ENCODE measurements around the gene ZG16.
"Not testable (repeated sequence)": the region's sequence is repeated elsewhere in the genome, so short reads cannot be mapped to it uniquely, and the experiment has no call there.

The ZG16 gene

GRCh38 chr16:29763326-29763725 lies 14.7 kb upstream of the ZG16 start:
- Mint-ChIP-seq H3K27me3 (ENCODE audit: low read depth) (peaks cover 10% of the 10 kb centered on the region), H3K36me3 (ENCODE audit: low read depth) (no peaks in the 10 kb centered on the region), H3K27ac (no peak overlapping the region), H3K9me3 (no peaks in the 10 kb centered on the region), H3K4me1 (ENCODE audit: low read depth) (peaks cover 1% of the 10 kb centered on the region), H3K4me3 (no peak overlapping the region)

GRCh38 chr16:29765167-29766032 lies 12.7 kb upstream of the ZG16 start:
- peaks cover 10% of the 10 kb centered on the region for H3K27me3 Mint-ChIP-seq (ENCODE audit: low read depth)
- H3K4me3 Mint-ChIP-seq, result no peak overlapping the region
- H3K36me3 Mint-ChIP-seq (ENCODE audit: low read depth), result no peaks in the 10 kb centered on the region
- H3K4me1 Mint-ChIP-seq (ENCODE audit: low read depth), result peaks cover 1% of the 10 kb centered on the region
- H3K27ac Mint-ChIP-seq, result no peak overlapping the region
- H3K9me3 Mint-ChIP-seq, result no peaks in the 10 kb centered on the region

GRCh38 chr16:29766571-29766970 lies 11.5 kb upstream of the ZG16 start:
- no peaks in the 10 kb centered on the region for H3K36me3 Mint-ChIP-seq (ENCODE audit: low read depth)
- peaks cover 1% of the 10 kb centered on the region for H3K4me1 Mint-ChIP-seq (ENCODE audit: low read depth)
- peaks cover 10% of the 10 kb centered on the region for H3K27me3 Mint-ChIP-seq (ENCODE audit: low read depth)
- H3K9me3 Mint-ChIP-seq, result no peaks in the 10 kb centered on the region
- H3K4me3 Mint-ChIP-seq, result no peak overlapping the region
- no peak overlapping the region for H3K27ac Mint-ChIP-seq

DNA sequence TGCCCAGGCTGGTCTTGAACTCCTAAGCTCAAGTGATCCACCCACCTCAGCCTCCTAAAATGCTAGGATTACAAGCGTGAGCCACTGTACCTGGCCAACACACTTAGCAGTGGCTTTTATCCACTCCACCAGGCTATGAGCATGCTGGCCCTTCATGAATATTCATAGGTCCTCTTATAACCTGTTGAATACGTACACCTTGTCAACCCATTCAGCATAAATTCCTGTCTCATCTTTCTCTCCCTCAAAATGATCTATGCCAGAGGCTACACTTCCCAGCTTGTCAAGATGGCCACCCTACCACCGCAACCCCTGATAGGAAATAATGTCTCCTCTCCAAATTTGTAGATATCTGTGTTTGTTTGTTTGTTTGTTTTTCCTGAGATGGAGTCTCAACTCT lies 11.0 kb upstream of the ZG16 start:
- H3K27me3 Mint-ChIP-seq (ENCODE audit: low read depth), result peaks cover 10% of the 10 kb centered on the region
- no peak overlapping the region for H3K27ac Mint-ChIP-seq
- H3K4me3 Mint-ChIP-seq, result no peak overlapping the region
- H3K4me1 Mint-ChIP-seq (ENCODE audit: low read depth), result peaks cover 2% of the 10 kb centered on the region
- no peaks in the 10 kb centered on the region for H3K36me3 Mint-ChIP-seq (ENCODE audit: low read depth)
- H3K9me3 Mint-ChIP-seq, result no peaks in the 10 kb centered on the region

DNA sequence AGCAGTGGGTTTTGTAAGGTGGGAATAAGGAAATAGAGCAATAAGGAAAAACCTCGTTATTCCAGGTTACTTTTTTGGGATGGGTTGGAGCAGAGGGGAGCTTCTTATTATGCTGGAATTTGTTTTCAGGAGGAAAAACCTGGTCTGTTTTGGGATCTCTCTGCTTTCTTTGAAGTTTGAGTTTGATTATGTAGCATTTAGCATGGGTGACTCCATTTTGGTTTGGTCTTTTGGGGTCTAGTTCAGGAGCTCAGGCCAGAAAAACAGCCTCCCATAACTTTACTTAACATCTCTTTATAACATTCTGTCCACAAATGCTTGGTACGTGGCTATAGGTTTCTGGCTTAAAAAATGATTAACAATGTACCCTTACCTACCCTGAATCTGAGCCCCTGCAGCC lies 8.5 kb upstream of the ZG16 start:
- Mint-ChIP-seq H3K9me3 (no peaks in the 10 kb centered on the region), H3K36me3 (ENCODE audit: low read depth) (no peaks in the 10 kb centered on the region), H3K4me1 (ENCODE audit: low read depth) (peaks cover 6% of the 10 kb centered on the region), H3K27me3 (ENCODE audit: low read depth) (peaks cover 5% of the 10 kb centered on the region), H3K27ac (no peak overlapping the region), H3K4me3 (no peak overlapping the region)

GRCh38 chr16:29770250-29770929 lies 7.7 kb upstream of the ZG16 start:
- H3K4me3 Mint-ChIP-seq, result no peak overlapping the region
- peaks cover 3% of the 10 kb centered on the region for H3K27me3 Mint-ChIP-seq (ENCODE audit: low read depth)
- H3K4me1 Mint-ChIP-seq (ENCODE audit: low read depth), result peaks cover 6% of the 10 kb centered on the region
- H3K27ac Mint-ChIP-seq, result no peak overlapping the region
- no peaks in the 10 kb centered on the region for H3K9me3 Mint-ChIP-seq
- no peaks in the 10 kb centered on the region for H3K36me3 Mint-ChIP-seq (ENCODE audit: low read depth)

DNA sequence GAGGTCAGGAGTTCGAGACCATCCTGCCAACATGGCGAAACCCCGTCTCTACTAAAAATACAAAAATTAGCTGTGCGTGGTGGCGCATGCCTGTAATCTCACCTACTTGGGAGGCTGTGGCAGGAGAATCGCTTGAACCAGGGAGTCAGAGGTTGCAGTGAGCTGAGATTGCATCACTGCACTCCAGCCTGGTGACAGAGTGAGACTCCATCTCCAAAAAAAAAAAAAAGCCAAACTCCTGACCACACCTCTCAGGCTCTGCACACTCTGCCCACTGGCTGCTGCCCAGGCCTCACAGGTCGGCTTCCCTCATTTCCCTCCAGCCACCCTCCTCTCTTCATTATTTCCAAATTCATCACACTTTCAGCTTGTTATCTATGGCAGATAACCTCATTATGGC lies 5.7 kb upstream of the ZG16 start:
- not testable (repeated sequence) for H3K4me1 Mint-ChIP-seq (ENCODE audit: low read depth); H3K27me3 Mint-ChIP-seq (ENCODE audit: low read depth); H3K9me3 Mint-ChIP-seq; H3K4me3 Mint-ChIP-seq; H3K27ac Mint-ChIP-seq; H3K36me3 Mint-ChIP-seq (ENCODE audit: low read depth)

DNA sequence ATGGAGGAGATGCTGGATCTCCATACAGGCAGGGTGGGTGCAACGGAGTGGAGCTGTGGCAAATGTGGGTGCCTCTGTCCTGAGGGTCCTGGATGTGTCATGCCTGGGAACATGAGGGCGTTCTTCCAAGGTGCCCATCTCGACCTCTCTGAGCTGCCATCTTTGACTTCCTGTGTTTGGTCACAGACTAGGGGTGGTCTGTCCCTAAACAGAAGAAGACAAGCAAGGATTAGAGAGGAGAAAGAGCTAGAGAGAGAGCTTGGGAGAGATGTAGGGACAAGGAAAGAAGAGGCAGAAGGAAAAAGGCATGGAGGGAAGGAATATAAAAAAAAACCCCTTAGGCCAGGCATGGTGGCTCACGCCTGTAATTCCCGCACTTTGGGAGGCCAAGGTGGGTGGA lies 3.3 kb upstream of the ZG16 start:
- H3K27ac Mint-ChIP-seq, result no peak overlapping the region
- H3K36me3 Mint-ChIP-seq (ENCODE audit: low read depth), result no peaks in the 10 kb centered on the region
- no peaks in the 10 kb centered on the region for H3K9me3 Mint-ChIP-seq
- peaks cover 18% of the 10 kb centered on the region for H3K27me3 Mint-ChIP-seq (ENCODE audit: low read depth)
- H3K4me1 Mint-ChIP-seq (ENCODE audit: low read depth), result peaks cover 6% of the 10 kb centered on the region
- no peak overlapping the region for H3K4me3 Mint-ChIP-seq

DNA sequence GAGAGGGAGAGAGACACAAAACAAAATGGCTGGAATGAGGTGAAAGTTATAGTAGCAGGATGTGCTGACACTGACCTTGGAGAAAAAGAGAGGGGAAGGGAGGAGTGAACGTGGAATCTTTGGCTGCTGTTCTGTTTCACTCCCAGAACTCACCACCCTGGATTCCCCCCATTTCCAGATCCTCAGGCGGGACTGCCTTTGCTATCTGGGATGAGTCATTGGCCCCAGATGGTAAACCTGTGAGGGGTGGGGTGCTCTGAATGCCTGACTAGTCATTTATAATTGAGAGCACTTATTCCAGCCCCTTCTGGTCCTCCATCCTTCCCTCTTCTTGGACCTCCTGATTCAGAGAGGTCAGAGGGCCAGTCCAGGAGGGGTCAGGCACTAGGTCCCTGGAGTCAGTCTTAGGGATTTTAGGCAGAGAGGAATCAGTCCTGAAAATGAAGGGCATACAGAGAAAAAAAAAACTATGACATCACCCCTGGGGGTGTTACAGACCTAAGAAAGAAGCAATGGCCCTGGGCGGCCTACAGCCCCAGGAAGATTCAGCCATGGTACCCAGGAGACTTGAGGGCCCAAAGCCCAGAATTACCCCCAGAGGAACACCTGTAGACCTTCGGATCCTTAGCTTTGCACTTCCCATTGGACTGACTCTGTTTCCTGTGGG lies 2.2 kb upstream of the ZG16 start:
- H3K9me3 Mint-ChIP-seq, result no peaks in the 10 kb centered on the region
- H3K27ac Mint-ChIP-seq, result no peak overlapping the region
- peaks cover 24% of the 10 kb centered on the region for H3K27me3 Mint-ChIP-seq (ENCODE audit: low read depth)
- no peak overlapping the region for H3K4me3 Mint-ChIP-seq
- H3K4me1 Mint-ChIP-seq (ENCODE audit: low read depth), result peaks cover 6% of the 10 kb centered on the region
- H3K36me3 Mint-ChIP-seq (ENCODE audit: low read depth), result no peaks in the 10 kb centered on the region

- Mint-ChIP-seq H3K36me3 (ENCODE audit: low read depth) (no peaks in the 10 kb centered on the region), H3K4me3 (no peak overlapping the region), H3K27me3 (ENCODE audit: low read depth) (peaks cover 24% of the 10 kb centered on the region), H3K4me1 (ENCODE audit: low read depth) (peaks cover 8% of the 10 kb centered on the region), H3K9me3 (no peaks in the 10 kb centered on the region), H3K27ac (no peak overlapping the region)
Measured at GRCh38 chr16:29779474-29779873, 1.4 kb downstream of the ZG16 start.

GRCh38 chr16:29783094-29783953 lies 5.3 kb downstream of the ZG16 start:
- Mint-ChIP-seq H3K27me3 (ENCODE audit: low read depth) (peaks cover 18% of the 10 kb centered on the region), H3K4me1 (ENCODE audit: low read depth) (peaks cover 15% of the 10 kb centered on the region)
- H3K36me3 Mint-ChIP-seq (ENCODE audit: low read depth); H3K4me3 Mint-ChIP-seq; H3K9me3 Mint-ChIP-seq; H3K27ac Mint-ChIP-seq: not testable (repeated sequence)

GRCh38 chr16:29784157-29784556 lies 6.1 kb downstream of the ZG16 start:
- H3K9me3 Mint-ChIP-seq, result no peaks in the 10 kb centered on the region
- no peaks in the 10 kb centered on the region for H3K36me3 Mint-ChIP-seq (ENCODE audit: low read depth)
- peaks cover 15% of the 10 kb centered on the region for H3K4me1 Mint-ChIP-seq (ENCODE audit: low read depth)
- no peak overlapping the region for H3K27ac Mint-ChIP-seq
- H3K4me3 Mint-ChIP-seq, result no peak overlapping the region
- peaks cover 10% of the 10 kb centered on the region for H3K27me3 Mint-ChIP-seq (ENCODE audit: low read depth)

GRCh38 chr16:29784901-29785500 lies 6.9 kb downstream of the ZG16 start:
- Mint-ChIP-seq H3K27me3 (ENCODE audit: low read depth) (peaks cover 3% of the 10 kb centered on the region), H3K4me1 (ENCODE audit: low read depth) (peaks cover 15% of the 10 kb centered on the region), H3K36me3 (ENCODE audit: low read depth) (no peaks in the 10 kb centered on the region), H3K27ac (no peak overlapping the region), H3K9me3 (no peaks in the 10 kb centered on the region), H3K4me3 (peak overlapping the region; percentile 42)

- peaks cover 24% of the 10 kb centered on the region for H3K4me1 Mint-ChIP-seq (ENCODE audit: low read depth)
- H3K36me3 Mint-ChIP-seq (ENCODE audit: low read depth); H3K9me3 Mint-ChIP-seq; H3K4me3 Mint-ChIP-seq; H3K27ac Mint-ChIP-seq; H3K27me3 Mint-ChIP-seq (ENCODE audit: low read depth): not testable (repeated sequence)
Measured at GRCh38 chr16:29787155-29787554, 9.1 kb downstream of the ZG16 start.

Measured in T-helper 1 cell treated with Interleukin-12 subunit alpha and Interleukin-12 subunit beta and Interleukin-4 antibody, amounts not matched to agents 30 μg/mL and 1 μg/mL, for 36 hours (primary cell).